ENCODE measurements around the gene NSL1.

- TF ChIP-seq CTCF (IDR thresholded peaks at IDR 0.05) (no peak), ZFX (IDR thresholded peaks at IDR 0.05; ENCODE audit: borderline replicate concordance) (no peak)
These were observed 29.4 kb upstream of the NSL1 start for GRCh38 chr1:212820969-212821368.

All from 22Rv1 (cell line).